ENCODE data around the gene CDH12. TPM values are rescaled to one million over a fixed set of nuclear protein-coding genes. Genes with fewer than 3 reads are reported as not detected.
"Not testable (repeated sequence)": the region's sequence is repeated elsewhere in the genome, so short reads cannot be mapped to it uniquely, and the experiment has no call there.

The CDH12 gene
- total RNA-seq, 3 donors from 2014 or later = not detected

DNA sequence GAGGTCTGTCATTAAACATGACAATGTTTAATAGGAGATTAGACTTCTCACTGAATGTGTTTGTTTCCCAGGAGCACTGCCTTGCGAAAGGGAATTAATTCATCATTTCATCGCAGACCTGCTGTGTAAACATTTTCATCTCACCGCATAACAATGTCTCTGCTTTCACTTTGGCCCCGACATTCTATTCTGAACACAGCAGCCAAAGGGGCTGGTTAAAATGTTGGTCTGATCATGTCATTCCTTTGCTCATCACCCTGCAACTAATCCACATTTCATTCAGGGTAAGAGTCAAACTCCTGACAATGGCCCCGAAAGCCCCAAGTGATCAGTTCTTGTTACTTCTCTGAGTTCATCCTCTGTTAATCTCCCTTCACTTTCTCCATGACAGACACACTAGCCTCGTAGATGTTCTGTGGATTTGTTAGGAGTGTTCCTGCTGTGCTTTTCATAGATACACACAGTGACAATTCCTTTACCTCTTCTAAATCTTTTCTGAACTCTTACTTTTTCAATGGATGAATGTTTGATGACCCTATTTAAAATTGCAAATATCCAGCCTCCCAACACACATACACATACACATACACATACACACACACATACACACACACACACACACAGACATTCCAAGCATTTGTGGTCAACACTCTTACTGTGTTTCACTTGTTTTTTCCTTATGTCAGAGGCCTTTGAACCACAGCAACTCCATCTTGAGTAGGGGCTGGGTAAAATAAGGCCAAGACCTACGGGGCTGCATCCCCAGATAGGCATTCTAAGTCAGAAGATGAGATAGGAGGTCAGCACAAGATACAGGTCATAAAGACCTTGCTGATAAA is 688.0 kb downstream of the CDH12 start:
- H3K36me3 Mint-ChIP-seq (ENCODE audit: insufficient read depth); DNase-seq; ATAC-seq; H3K27me3 Mint-ChIP-seq (ENCODE audit: low read depth); H3K4me1 Mint-ChIP-seq (ENCODE audit: low read depth); H3K4me3 Mint-ChIP-seq: not testable (repeated sequence)
- H3K9me3 Mint-ChIP-seq = peaks cover 12% of the 10 kb centered on the region

DNA sequence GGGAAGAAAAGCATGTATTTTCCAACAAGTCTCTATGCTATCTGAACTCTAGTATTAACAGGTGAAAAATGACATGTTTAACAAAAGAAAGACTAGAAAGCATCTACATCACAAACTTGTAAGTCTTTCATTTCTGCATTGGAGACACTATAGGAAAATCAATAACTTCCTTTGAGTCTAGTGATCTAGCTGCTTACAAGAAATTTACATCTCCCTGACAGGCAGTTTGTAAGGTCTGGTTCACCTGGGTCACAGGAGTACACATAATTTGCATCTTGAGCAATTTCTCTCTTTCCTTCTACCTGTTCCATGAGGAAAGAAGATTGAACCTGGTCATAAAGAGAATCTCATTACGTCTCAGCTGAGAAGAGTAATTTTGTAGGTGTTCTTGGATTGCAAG is 696.2 kb downstream of the CDH12 start:
- H3K4me1 Mint-ChIP-seq (ENCODE audit: low read depth); DNase-seq; H3K36me3 Mint-ChIP-seq (ENCODE audit: insufficient read depth); H3K27me3 Mint-ChIP-seq (ENCODE audit: low read depth); ATAC-seq; H3K4me3 Mint-ChIP-seq; H3K9me3 Mint-ChIP-seq: not testable (repeated sequence)

DNA sequence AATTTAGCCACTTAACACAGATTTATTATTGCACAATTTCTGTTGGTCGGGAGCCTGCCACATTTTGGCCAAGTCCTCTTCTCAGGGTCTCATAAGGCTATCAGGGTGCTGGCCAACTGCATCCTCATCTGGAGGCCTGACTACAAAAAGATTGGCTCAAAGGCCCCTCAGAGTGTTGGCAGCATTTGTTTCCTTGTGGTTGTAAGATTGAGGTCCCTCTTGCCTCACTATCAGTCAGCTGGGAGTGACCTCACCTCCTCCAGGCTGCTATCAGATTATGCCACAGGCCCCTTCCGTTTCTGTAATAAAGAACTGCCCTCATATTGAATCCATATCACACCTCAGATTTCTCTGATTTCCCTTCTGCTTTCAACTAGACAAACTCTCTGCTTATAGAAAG is 698.4 kb downstream of the CDH12 start:
- H3K4me3 Mint-ChIP-seq; H3K36me3 Mint-ChIP-seq (ENCODE audit: insufficient read depth); ATAC-seq; H3K27me3 Mint-ChIP-seq (ENCODE audit: low read depth); H3K4me1 Mint-ChIP-seq (ENCODE audit: low read depth); DNase-seq; H3K9me3 Mint-ChIP-seq: not testable (repeated sequence)

DNA sequence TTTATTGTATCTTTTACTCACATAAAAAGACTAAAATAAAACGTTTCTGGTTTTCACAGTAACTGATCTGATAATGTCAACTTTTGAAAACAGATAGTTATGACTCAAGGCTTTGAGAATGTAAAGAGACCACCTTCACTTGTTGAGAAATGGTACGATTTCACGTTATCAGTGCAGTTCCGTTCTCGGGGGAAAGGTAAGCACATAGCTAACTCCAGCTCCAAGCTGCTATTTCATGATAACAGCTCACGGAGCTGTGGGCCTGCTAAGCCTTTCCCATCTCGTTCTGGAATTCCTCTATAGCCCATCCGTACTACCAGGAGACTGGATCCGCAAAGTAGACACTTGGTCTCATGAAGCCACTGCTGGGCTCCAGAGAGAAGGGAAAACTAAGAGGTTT is 701.3 kb downstream of the CDH12 start:
- ATAC-seq; H3K4me3 Mint-ChIP-seq; DNase-seq; H3K36me3 Mint-ChIP-seq (ENCODE audit: insufficient read depth); H3K9me3 Mint-ChIP-seq; H3K27me3 Mint-ChIP-seq (ENCODE audit: low read depth); H3K4me1 Mint-ChIP-seq (ENCODE audit: low read depth): not testable (repeated sequence)

DNA sequence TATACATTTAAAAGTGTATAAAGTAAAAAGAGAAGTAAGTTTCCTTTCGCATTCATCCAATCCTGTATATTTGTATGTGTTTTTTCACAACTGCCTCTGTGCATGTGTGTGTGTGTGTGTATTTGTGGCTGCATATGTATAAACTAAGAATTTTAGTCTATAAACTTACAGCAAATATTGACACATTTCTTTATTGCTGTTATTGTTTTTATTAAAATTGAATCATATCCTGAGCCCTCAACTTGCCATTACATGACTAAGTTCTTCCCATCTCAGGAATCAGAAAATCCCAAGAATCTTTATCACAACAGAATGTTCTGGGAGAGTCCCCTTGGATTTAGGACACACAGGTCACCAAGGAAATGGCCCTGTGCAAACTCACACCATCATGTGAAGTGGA is 712.7 kb downstream of the CDH12 start:
- not testable (repeated sequence) for ATAC-seq; H3K36me3 Mint-ChIP-seq (ENCODE audit: insufficient read depth); DNase-seq; H3K4me3 Mint-ChIP-seq; H3K4me1 Mint-ChIP-seq (ENCODE audit: low read depth); H3K9me3 Mint-ChIP-seq; H3K27me3 Mint-ChIP-seq (ENCODE audit: low read depth)

DNA sequence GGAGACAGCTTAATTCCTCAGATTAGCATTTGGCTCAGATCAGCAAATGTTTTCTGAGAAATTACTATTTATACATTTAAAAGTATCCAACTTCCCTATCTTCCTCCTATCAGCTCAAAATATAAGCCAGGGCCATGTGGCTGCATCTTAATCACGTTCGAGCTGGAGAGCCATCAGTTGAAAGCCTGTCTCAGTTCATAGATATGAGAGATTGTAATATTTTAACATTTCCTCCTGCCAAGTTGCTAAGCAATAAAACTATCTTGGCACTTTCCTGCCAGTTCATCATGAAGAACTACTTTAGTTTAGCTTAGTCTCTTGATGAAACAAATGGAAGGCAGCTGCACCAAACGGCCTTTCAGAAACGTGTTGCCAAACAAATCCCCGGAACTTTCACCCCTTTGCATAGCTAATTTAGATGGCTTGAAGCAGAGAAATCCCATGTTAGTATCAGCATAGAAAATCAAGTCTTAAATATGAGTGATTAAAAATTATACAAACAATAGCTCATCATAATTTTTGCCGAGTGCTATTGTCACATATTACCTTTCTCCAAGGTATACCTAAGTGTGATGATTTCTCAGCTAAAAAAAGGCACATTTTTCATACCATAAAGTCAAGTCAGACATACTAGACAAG is 713.4 kb downstream of the CDH12 start:
- not testable (repeated sequence) for DNase-seq; H3K4me3 Mint-ChIP-seq; H3K36me3 Mint-ChIP-seq (ENCODE audit: insufficient read depth); ATAC-seq; H3K9me3 Mint-ChIP-seq; H3K4me1 Mint-ChIP-seq (ENCODE audit: low read depth); H3K27me3 Mint-ChIP-seq (ENCODE audit: low read depth)

DNA sequence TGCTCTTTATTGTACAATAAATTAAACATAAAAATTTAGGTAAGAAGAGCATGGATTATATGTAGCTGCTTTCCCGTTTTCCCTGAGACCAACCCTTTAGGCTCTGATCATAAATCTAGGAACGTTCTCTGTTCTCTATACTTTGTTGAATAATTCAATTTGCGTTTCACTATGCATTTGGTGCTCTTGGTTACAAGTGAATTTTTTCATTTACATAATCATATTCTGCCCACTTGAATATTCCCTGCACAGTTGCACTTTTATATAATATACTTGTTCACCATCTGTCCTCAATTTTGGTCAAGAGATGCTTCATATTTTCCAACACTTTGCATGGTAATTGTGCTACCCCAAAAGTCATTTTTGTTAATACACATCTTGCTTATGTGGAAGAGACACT is 741.8 kb downstream of the CDH12 start:
- Mint-ChIP-seq H3K27me3 (ENCODE audit: low read depth) (no peaks in the 10 kb centered on the region), H3K36me3 (ENCODE audit: insufficient read depth) (no peaks in the 10 kb centered on the region), H3K4me1 (ENCODE audit: low read depth) (no peaks in the 10 kb centered on the region), H3K9me3 (peaks cover 7% of the 10 kb centered on the region), H3K4me3 (no peak overlapping the region)
- DNase-seq = no peak
- no peak for ATAC-seq

DNA sequence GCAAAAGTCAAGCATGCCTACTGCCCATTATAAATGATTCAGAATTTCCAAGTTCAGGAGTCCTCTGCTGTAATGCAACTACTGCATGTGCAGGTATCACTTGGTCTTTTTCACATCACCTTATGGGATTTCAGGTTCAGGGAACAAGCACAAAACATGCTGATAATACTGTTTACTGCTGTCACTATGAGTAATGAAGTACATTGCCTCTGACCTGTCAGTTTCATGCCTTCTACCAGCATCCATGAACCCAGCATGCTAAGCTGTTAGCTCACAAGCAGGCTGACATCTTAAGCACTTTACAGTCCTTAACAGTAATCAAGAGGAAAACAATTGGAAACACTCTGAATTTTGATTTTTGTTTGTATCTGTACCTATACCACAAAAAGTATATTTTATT is 743.8 kb downstream of the CDH12 start:
- no peaks in the 10 kb centered on the region for H3K36me3 Mint-ChIP-seq (ENCODE audit: insufficient read depth)
- H3K4me3 Mint-ChIP-seq = no peak overlapping the region
- DNase-seq (no peak), ATAC-seq (no peak)
- H3K9me3 Mint-ChIP-seq = peaks cover 7% of the 10 kb centered on the region
- H3K27me3 Mint-ChIP-seq (ENCODE audit: low read depth) = no peaks in the 10 kb centered on the region
- H3K4me1 Mint-ChIP-seq (ENCODE audit: low read depth) = no peaks in the 10 kb centered on the region

DNA sequence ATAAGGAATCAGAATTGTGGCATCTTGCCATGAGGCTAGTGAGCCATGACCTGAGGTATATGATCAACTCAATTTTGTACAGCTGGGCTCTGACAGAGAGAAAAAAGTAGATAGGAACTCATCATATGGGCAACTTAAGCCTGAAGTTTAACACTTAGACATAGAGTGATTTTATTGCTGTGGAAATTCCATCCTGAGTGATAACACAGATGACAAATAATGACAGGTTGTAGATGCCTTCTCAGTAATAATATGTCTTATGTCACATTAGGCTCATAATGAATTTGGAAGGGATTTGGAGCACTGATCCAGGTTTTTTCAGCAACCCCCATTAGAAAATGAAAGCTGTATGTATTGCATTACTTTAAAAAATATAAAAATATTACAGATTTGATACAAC is 744.6 kb downstream of the CDH12 start:
- ATAC-seq = no peak
- H3K27me3 Mint-ChIP-seq (ENCODE audit: low read depth) = no peaks in the 10 kb centered on the region
- no peaks in the 10 kb centered on the region for H3K36me3 Mint-ChIP-seq (ENCODE audit: insufficient read depth)
- DNase-seq = no peak
- no peak overlapping the region for H3K4me3 Mint-ChIP-seq
- no peaks in the 10 kb centered on the region for H3K4me1 Mint-ChIP-seq (ENCODE audit: low read depth)
- peaks cover 7% of the 10 kb centered on the region for H3K9me3 Mint-ChIP-seq

DNA sequence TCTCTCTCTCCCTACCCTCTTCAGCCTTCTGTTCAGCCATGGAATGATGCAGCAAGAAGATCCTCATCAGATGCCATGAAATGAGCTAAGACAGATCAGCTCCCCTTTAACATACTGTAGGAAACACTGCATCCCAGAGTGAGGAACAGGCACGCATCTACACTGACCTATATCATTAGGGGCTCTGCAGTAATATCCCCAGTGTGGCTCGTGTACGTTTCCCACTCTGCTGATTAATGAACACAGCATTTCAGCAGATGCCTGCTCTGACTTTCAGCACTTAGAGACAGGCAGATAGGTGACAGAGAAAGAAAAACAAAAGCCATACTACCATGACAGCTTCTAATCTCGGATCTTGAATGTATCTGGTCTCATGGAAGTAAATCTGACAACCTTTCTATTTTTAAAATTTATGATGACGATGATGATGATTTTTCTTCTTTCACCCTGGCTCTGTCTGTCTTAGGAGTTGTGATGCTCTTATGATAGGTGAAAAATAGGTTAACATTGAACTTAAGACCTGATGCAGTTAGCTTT is 750.3 kb downstream of the CDH12 start:
- no peaks in the 10 kb centered on the region for H3K27me3 Mint-ChIP-seq (ENCODE audit: low read depth)
- H3K36me3 Mint-ChIP-seq (ENCODE audit: insufficient read depth) = no peaks in the 10 kb centered on the region
- no peaks in the 10 kb centered on the region for H3K4me1 Mint-ChIP-seq (ENCODE audit: low read depth)
- H3K4me3 Mint-ChIP-seq = no peak overlapping the region
- no peak for ATAC-seq
- DNase-seq = no peak
- no peaks in the 10 kb centered on the region for H3K9me3 Mint-ChIP-seq

DNA sequence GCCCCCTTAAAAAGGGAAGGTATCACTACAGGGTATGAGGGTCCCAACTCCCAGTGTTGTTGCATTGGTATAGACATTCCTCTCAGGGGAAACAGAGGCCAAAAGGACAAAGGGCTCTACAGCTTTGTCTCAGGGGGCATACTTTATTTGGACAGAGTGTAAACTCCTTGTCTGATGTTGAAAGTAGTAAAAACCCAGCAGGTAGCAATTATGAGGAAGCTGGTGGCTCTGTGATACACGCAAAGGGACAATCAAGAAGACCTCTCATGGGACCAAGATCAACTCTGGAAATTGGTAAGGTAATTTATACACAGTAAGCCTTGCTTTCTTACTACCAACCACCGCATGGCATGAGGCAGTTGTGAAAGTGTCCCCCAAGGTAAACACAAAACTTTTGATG is 764.6 kb downstream of the CDH12 start:
- H3K4me3 Mint-ChIP-seq = no peak overlapping the region
- ATAC-seq = no peak
- no peaks in the 10 kb centered on the region for H3K27me3 Mint-ChIP-seq (ENCODE audit: low read depth)
- H3K4me1 Mint-ChIP-seq (ENCODE audit: low read depth) = no peaks in the 10 kb centered on the region
- no peaks in the 10 kb centered on the region for H3K36me3 Mint-ChIP-seq (ENCODE audit: insufficient read depth)
- DNase-seq = no peak
- H3K9me3 Mint-ChIP-seq = no peaks in the 10 kb centered on the region

DNA sequence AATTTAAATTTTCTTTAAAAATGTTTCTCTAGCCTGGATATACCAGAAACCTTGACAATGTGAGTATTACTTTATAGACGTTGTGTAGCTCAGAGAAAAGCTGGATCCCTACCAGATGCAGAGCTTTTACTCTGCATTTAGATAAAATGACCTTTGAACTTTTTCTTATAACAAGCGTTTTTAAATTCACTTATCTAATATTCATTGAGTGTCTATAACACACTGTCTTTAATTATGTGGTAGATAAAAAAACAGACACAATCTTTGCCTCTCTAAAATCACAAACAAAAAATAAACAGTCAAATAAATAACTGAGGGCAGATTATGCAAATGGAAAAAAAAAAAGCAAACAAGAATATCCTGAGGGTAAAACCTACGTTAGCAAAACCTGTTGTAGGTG is 773.6 kb downstream of the CDH12 start:
- Mint-ChIP-seq H3K36me3 (ENCODE audit: insufficient read depth) (no peaks in the 10 kb centered on the region), H3K27me3 (ENCODE audit: low read depth) (no peaks in the 10 kb centered on the region), H3K4me1 (ENCODE audit: low read depth) (no peaks in the 10 kb centered on the region), H3K4me3 (no peak overlapping the region), H3K9me3 (peaks cover 4% of the 10 kb centered on the region)
- ATAC-seq (no peak), DNase-seq (no peak)

DNA sequence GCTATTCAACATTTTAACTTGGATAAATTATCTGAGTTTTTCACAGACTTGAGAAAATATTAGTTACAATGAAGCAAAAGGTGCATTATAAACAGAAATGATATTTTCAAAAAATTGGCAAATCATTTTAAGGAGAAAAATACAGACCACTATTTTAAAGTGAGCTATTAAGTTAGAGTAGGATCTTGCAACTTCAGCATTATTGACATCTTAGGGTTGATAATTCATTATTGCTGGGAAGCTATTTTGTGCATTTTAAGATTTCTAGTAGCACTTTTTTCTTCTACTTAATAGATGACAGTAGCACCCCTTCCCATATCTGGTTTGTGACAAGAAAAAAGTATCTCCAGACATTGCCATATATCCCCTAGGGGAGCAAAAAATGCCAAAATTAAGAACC is 774.1 kb downstream of the CDH12 start:
- ATAC-seq = no peak
- Mint-ChIP-seq H3K27me3 (ENCODE audit: low read depth) (no peaks in the 10 kb centered on the region), H3K4me1 (ENCODE audit: low read depth) (no peaks in the 10 kb centered on the region), H3K4me3 (no peak overlapping the region), H3K9me3 (peaks cover 4% of the 10 kb centered on the region), H3K36me3 (ENCODE audit: insufficient read depth) (no peaks in the 10 kb centered on the region)
- DNase-seq = no peak

DNA sequence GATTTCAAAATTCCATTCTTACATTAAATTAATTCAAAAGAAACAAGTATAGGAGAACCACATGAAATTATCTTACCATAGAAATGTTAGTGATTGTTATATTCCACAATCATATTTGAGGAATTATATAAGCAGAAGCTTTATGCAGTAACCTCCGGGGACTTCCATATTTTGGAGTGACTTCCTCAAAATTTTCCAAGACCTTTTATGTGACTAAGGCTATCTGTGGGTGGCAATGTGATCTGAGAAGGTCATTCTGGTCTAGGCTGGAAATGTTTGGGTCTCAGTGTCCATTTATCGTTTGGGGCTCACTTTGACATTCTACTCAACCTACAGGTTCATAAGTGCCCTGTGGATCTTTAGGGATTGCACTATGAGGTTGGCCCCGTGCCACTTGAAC is 776.6 kb downstream of the CDH12 start:
- no peaks in the 10 kb centered on the region for H3K36me3 Mint-ChIP-seq (ENCODE audit: insufficient read depth)
- no peaks in the 10 kb centered on the region for H3K4me1 Mint-ChIP-seq (ENCODE audit: low read depth)
- no peak for DNase-seq
- H3K4me3 Mint-ChIP-seq = no peak overlapping the region
- no peaks in the 10 kb centered on the region for H3K27me3 Mint-ChIP-seq (ENCODE audit: low read depth)
- ATAC-seq = no peak
- peaks cover 2% of the 10 kb centered on the region for H3K9me3 Mint-ChIP-seq

DNA sequence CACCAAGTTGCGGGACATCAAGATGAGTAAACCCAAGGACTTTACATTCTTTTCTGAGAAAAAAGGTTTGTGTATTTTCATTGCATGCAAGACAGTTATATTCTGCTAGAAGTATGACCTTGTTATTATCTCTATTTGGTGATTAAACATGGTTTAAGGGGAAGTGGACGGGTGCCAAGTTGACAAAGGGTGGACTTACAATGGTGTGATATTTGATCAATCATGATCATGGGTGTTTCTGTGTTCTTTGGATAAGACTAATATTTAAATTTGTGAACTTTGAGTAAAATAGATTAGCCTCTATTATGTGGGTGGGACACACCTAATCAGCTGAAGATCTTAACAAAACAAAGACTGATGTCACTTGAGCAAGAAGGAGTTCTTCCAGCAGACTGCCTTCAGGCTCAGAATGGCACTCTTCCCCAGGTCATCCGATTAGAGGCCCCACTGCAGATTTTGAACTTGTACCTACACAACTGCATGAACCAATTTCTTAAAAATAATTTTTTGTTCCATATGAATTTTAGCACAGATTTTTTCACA is 782.9 kb downstream of the CDH12 start:
- ATAC-seq (no peak), DNase-seq (no peak)
- H3K27me3 Mint-ChIP-seq (ENCODE audit: low read depth) = no peaks in the 10 kb centered on the region
- H3K4me1 Mint-ChIP-seq (ENCODE audit: low read depth) = no peaks in the 10 kb centered on the region
- no peaks in the 10 kb centered on the region for H3K36me3 Mint-ChIP-seq (ENCODE audit: insufficient read depth)
- H3K9me3 Mint-ChIP-seq = peaks cover 8% of the 10 kb centered on the region
- no peak overlapping the region for H3K4me3 Mint-ChIP-seq

Measured in activated T-cell treated with anti-CD3 and anti-CD28 coated beads, Interleukin-2, amount 50 U/mL, for 4 hours (primary cell).